Astrocyte (in vitro differentiated cells and primary cell): ENCODE results near the gene MIOX. TPM values are rescaled to one million over a fixed set of nuclear protein-coding genes. Genes with fewer than 3 reads are reported as not detected.

ENCODE experiments used
- DNase-seq: peaks from one replicate; pipeline ENCODE4 v3.0.0-alpha.2; 2010; ENCODE audit warnings: low read depth
- FAIRE-seq: peaks from 2 replicates; lab custom pipeline; 2011; peaks lifted over from hg19 to GRCh38; lab: Jason Lieb, UNC
- H2AFZ ChIP-seq: 2 replicates; pipeline ENCODE4 v1.6.0; 2012; ENCODE audit warnings: low read depth, low read length, inconsistent platforms
- H3K27ac ChIP-seq: 2 replicates; pipeline ENCODE4 v1.5.1; 2011; ENCODE audit warnings: low read depth, low read length, inconsistent platforms
- H3K27me3 ChIP-seq: 2 replicates; pipeline ENCODE4 v1.6.0; 2011; ENCODE audit warnings: low read length, inconsistent platforms; ENCODE audit not compliant: insufficient read depth
- H3K36me3 ChIP-seq: 2 replicates; pipeline ENCODE4 v1.5.1; 2011; ENCODE audit warnings: low read length, inconsistent platforms; ENCODE audit not compliant: insufficient read depth
- H3K4me1 ChIP-seq: 2 replicates; pipeline ENCODE4 v1.5.1; 2011; ENCODE audit warnings: low read length, inconsistent platforms; ENCODE audit not compliant: insufficient read depth
- H3K4me2 ChIP-seq: 2 replicates; pipeline ENCODE4 v1.6.0; 2012; ENCODE audit warnings: low read length, inconsistent platforms
- H3K4me3 ChIP-seq: 2 replicates; pipeline ENCODE4 v1.5.1; 2011; ENCODE audit warnings: low read depth, mild to moderate bottlenecking, low read length, inconsistent platforms; ENCODE audit not compliant: insufficient read depth
- H3K79me2 ChIP-seq: 2 replicates; pipeline ENCODE4 v1.6.0; 2012; ENCODE audit warnings: mild to moderate bottlenecking, low read length, inconsistent platforms; ENCODE audit not compliant: insufficient read depth
- H3K9ac ChIP-seq: 2 replicates; pipeline ENCODE4 v1.6.0; 2012; ENCODE audit warnings: mild to moderate bottlenecking, low read length, inconsistent platforms
- H3K9me3 ChIP-seq: 2 replicates; pipeline ENCODE4 v1.5.1; 2012; ENCODE audit warnings: low read depth, mild to moderate bottlenecking, low read length, inconsistent platforms; ENCODE audit not compliant: insufficient read depth
- H4K20me1 ChIP-seq: 2 replicates; pipeline ENCODE4 v1.6.0; 2012; ENCODE audit warnings: low read length, inconsistent platforms; ENCODE audit not compliant: insufficient read depth
- H3K27ac Mint-ChIP-seq: one replicate; pipeline ENCODE4 v1.8.0; 2021; ENCODE audit warnings: mild to moderate bottlenecking, mixed read lengths; ENCODE audit not compliant: unreplicated experiment
- H3K27me3 Mint-ChIP-seq: one replicate; pipeline ENCODE4 v1.8.0; 2021; ENCODE audit warnings: low read depth, mixed read lengths; ENCODE audit not compliant: unreplicated experiment
- H3K36me3 Mint-ChIP-seq: one replicate; pipeline ENCODE4 v1.8.0; 2021; ENCODE audit warnings: low read depth, mixed read lengths; ENCODE audit not compliant: unreplicated experiment
- H3K4me1 Mint-ChIP-seq: one replicate; pipeline ENCODE4 v1.8.0; 2021; ENCODE audit warnings: low read depth, mixed read lengths; ENCODE audit not compliant: unreplicated experiment
- H3K4me3 Mint-ChIP-seq: one replicate; pipeline ENCODE4 v1.8.0; 2021; ENCODE audit warnings: mild to moderate bottlenecking, moderate library complexity, mixed read lengths; ENCODE audit not compliant: unreplicated experiment
- H3K9me3 Mint-ChIP-seq: one replicate; pipeline ENCODE4 v1.8.0; 2021; ENCODE audit warnings: mild to moderate bottlenecking, mixed read lengths; ENCODE audit not compliant: unreplicated experiment
- CTCF ChIP-seq: IDR thresholded peaks from 2 replicates; pipeline ENCODE4 v1.5.1; 2011; ENCODE audit warnings: low read depth, mild to moderate bottlenecking, inconsistent platforms, low read length, moderate library complexity; ENCODE audit not compliant: insufficient read depth
- EZH2 ChIP-seq: IDR thresholded peaks from 2 replicates; pipeline ENCODE4 v1.6.1; 2012; ENCODE audit warnings: mild to moderate bottlenecking, low read length, inconsistent platforms; ENCODE audit not compliant: insufficient read depth
- total RNA-seq: library from RNA; stranded (reverse); gene quantifications from 2 replicates; pipeline ENCODE4 v1.2.1, GENCODE V29; 2021

The MIOX gene
- total RNA-seq, 1 donor from 2014 or later = 0.91 TPM

GRCh38 chr22:50497093-50497492 lies 10.4 kb downstream of the MIOX start:
- FAIRE-seq (no peak), DNase-seq (no peak)
- no peak overlapping the region for H3K9ac ChIP-seq
- H3K4me1 Mint-ChIP-seq = no peaks in the 10 kb centered on the region
- no peak for TF ChIP-seq CTCF
- TF ChIP-seq EZH2 = no peak
- no peak overlapping the region for H3K4me2 ChIP-seq
- H3K4me3 ChIP-seq = no peak overlapping the region
- no peaks in the 10 kb centered on the region for H3K27me3 ChIP-seq
- H2AFZ ChIP-seq = no peak overlapping the region
- H3K9me3 Mint-ChIP-seq = no peaks in the 10 kb centered on the region
- H3K4me1 ChIP-seq = no peaks in the 10 kb centered on the region
- no peak overlapping the region for H3K27ac Mint-ChIP-seq
- H4K20me1 ChIP-seq = no peaks in the 10 kb centered on the region
- no peaks in the 10 kb centered on the region for H3K79me2 ChIP-seq
- peaks cover 4% of the 10 kb centered on the region for H3K27me3 Mint-ChIP-seq
- H3K27ac ChIP-seq = no peak overlapping the region
- no peaks in the 10 kb centered on the region for H3K9me3 ChIP-seq
- no peaks in the 10 kb centered on the region for H3K36me3 Mint-ChIP-seq
- no peak overlapping the region for H3K4me3 Mint-ChIP-seq
- H3K36me3 ChIP-seq = peaks cover under 1% of the 10 kb centered on the region

GRCh38 chr22:50498322-50498890 lies 11.7 kb downstream of the MIOX start:
- Mint-ChIP-seq H3K27ac (no peak overlapping the region), H3K9me3 (no peaks in the 10 kb centered on the region), H3K4me1 (no peaks in the 10 kb centered on the region), H3K27me3 (peaks cover 4% of the 10 kb centered on the region), H3K4me3 (no peak overlapping the region), H3K36me3 (no peaks in the 10 kb centered on the region)
- no peak overlapping the region for H3K27ac ChIP-seq
- FAIRE-seq = no peak
- H3K4me3 ChIP-seq = no peak overlapping the region
- H2AFZ ChIP-seq = no peak overlapping the region
- H3K4me2 ChIP-seq = no peak overlapping the region
- no peaks in the 10 kb centered on the region for H3K79me2 ChIP-seq
- DNase-seq = peak; percentile 25
- H4K20me1 ChIP-seq = no peaks in the 10 kb centered on the region
- TF ChIP-seq EZH2 (no peak), CTCF (peak; percentile 58)
- no peak overlapping the region for H3K9ac ChIP-seq
- no peaks in the 10 kb centered on the region for H3K4me1 ChIP-seq
- H3K36me3 ChIP-seq = peaks cover 4% of the 10 kb centered on the region
- no peaks in the 10 kb centered on the region for H3K27me3 ChIP-seq
- H3K9me3 ChIP-seq = no peaks in the 10 kb centered on the region

GRCh38 chr22:50500452-50500851 lies 13.8 kb downstream of the MIOX start:
- no peak for FAIRE-seq

More at GRCh38 chr22:50500452-50500851, 13.8 kb downstream of the MIOX start:
- H3K4me1 Mint-ChIP-seq = no peaks in the 10 kb centered on the region
- Histone ChIP-seq H3K4me2 (no peak overlapping the region), H4K20me1 (peaks cover 6% of the 10 kb centered on the region), H3K9ac (no peak overlapping the region), H3K27me3 (no peaks in the 10 kb centered on the region), H3K27ac (no peak overlapping the region), H3K4me1 (no peaks in the 10 kb centered on the region), H2AFZ (no peak overlapping the region), H3K9me3 (no peaks in the 10 kb centered on the region), H3K36me3 (peaks cover 4% of the 10 kb centered on the region), H3K4me3 (no peak overlapping the region), H3K79me2 (peaks cover 8% of the 10 kb centered on the region)
- no peaks in the 10 kb centered on the region for H3K9me3 Mint-ChIP-seq
- H3K36me3 Mint-ChIP-seq = no peaks in the 10 kb centered on the region
- peaks cover 3% of the 10 kb centered on the region for H3K27me3 Mint-ChIP-seq
- H3K27ac Mint-ChIP-seq = no peak overlapping the region
- TF ChIP-seq EZH2 = no peak
- no peak for TF ChIP-seq CTCF
- no peak for DNase-seq
- H3K4me3 Mint-ChIP-seq = no peak overlapping the region
